Measurements from ENCODE around the gene CRB1.
"Not testable (repeated sequence)": the region's sequence is repeated elsewhere in the genome, so short reads cannot be mapped to it uniquely, and the experiment has no call there.

The CRB1 gene

DNA sequence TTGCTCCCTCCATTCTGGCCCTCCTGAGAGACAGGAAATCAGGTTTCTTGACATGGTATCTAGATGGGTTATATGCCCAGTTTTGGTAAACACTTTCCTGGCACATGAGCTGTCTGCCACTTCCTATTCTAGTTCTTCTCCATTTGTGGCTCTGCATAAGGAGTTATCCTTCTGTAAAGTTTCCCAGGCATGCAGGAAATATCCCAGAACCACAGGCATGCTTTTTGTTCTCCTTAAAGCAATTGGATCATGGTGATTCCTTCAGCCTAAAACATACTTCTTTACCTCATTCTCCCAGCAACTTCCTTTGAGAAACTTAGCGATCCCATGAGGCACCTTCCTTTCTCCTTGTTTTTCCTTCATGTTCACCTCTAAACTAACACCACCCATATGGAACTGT is 199.8 kb downstream of the CRB1 start:
- DNase-seq: no peak

DNA sequence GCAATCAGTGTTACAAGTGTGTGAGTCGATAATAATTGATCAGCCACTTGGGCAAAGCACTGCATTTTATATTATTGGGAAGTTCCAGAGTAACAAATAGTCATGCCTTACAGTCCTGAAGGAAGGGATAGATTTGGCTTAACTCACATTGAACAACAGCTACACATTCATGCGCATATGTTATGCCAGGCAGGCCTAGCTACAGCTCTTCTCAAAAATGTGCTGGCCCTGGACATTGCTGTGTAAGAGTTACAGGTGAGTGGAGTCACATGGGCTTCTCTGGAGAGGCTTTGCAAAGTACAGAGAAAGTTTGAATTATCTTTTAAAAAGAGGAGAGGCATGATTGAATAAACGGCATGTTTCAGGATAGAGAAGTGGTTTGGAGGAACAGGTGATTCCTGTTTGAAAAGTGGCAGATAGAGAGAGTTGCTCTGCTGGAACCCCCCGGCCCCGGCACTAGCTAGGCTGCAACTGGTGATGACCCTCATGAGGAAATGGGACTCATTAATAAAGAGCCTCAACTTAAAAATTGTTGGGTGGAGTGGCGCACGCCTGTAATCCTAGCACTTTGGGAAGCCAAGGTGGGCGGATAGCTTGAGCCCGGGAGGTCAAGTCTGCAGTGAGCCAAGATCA is 200.6 kb downstream of the CRB1 start:
- DNase-seq: no peak

DNA sequence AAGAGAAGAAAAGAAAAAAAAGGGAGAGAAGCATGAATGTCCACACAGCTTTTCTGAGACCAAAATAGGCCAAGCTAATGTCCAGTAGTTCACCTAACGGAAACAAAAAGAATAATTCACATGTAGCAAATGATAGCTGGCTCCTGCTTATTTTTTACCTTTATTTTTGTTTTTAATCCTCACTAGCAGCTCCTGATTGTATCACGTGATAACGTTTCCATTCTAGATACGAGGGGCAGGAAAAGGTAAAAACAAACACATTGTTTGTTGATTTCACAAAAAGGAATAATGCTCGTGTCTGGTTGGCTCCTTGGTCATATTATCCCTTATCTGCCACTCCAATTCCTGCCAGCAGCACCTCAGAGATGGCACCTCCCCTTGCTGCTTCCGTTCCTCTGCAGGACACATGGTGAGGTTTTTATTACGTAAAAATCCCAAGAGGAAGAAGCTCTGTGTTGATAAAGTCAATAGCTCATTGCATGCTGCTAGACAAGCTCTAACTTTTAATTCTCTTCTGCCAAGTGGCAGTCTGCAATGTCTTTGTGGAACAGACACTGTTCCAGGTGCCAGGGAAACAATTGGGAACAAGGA is 201.7 kb downstream of the CRB1 start:
- DNase-seq: no peak

DNA sequence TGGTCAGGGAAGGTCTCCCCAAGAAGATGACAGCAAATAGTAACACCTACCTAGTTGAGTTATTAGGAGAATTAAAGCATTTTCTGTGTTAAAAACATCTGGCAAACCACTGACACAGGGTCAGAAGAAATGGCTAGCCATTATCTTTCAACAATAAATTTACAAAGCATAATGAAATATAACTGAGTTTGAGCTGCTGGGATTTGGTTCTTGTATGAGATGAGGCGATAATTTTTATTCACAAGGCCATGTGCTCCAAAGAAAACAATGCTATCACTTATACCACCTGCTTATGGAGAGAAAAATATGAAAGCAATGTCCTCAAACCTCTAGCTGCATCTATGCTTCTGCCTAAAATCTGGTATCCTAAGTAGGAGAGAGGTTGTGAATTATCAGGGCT is 202.3 kb downstream of the CRB1 start:
- no peak for DNase-seq

DNA sequence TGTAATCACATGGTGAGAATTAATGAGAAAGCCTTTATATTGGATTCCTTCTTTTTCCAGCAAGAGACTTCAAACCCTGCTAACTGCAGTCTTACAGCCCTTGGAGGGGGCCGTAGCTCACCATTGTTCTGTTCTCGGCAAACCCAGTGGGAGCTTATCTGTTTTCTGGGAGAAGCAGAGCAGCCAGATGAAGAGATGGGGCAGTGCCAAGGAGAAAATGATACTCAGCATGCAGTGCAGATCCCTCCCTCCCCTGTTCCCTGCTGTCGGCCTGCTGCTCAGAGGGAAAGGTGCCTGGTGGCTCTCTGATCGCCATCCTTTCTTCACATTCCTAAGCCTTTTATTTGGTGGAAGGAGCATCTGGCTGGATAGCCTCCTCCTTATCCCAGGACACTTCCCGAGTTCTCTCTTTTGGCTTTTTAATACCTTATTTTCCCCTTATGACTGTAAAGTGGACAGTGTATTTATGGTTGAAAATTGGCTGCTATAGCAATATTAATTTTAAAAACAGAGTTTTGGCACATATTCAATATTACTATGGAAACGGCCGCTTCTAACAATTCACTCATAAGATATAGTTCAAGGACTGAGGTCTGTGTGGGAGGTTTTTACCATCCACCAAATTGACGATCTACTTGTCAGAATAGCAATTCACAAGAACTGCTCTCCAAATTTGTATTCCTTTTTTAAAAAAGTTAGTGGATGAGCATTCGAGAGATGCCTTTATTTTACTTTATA is 203.4 kb downstream of the CRB1 start:
- DNase-seq: no peak

DNA sequence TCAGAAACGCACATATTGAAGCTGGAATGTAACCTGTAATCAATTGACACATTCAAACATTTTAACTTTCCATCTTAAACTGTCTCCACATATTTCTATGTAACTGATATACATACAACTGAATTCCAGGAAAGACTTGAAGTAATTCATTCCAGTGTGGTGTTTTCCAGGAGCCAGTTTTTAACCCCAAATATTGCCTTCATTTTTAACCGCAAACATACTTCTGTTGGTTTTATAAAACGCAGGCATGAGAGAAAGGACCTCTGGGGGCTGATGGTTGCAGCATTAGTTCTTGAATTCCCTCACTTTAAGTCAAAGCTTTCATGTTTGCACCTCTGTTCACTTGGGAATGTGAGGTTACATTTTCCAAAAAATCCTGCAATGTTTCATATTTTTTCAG is 204.1 kb downstream of the CRB1 start:
- DNase-seq: no peak

DNA sequence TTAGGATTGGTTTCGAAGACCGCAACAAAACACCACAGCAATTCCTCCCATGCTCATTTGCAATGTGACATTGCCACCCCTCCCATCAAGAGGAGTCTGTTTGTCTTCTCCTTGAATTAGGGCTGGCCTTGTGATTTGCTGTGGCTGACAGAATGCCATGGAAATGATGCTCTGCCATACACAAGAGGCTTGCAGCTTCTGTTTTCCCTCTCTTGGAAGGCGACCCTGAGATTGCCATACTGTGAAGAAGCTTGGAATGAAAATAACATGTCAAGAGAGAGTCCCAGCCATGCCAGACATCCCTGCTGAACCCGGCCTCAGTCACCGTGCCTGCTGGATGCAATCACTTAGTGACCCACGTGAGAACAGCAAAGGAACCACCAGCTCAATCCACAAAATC is 212.4 kb downstream of the CRB1 start:
- DNase-seq: no peak

DNA sequence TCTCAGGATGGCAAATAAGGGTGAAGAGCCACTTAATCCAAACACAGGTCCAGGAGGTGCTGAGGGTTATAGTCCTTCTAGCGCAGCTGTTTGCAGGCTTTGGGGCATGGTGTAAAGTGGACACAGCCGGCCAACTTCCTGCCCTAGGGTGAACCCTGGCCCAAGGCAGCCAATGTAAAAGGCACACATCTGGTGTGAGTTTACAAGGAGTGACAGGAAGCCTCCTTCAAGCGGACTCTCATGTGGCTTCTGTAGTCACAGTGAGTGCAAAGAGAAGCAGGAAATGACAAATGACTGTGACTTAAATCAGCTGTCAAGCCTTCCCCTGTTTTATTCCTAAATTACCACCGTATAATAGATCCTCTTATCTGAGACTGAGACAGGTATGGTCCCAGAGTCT is 213.0 kb downstream of the CRB1 start:
- DNase-seq: peak; percentile 22

DNA sequence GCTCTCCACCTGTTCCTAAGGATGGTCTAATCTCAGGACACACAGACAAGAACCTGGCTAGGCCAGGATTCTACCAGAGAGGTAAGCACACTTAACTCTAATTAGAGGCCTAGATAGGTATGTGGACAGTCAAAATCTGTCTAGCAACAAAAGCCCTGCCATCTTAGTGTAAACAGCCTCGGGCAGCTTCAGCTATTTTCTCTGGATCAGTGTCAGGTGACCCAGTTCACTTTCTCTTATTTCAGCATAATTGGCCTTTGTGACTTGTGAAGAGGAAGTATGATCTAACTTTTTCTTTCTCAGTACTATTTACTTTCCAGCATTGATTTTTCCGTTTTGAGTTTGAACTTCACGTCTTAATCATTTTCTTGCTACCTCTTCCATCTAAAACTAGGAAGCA is 217.7 kb downstream of the CRB1 start:
- DNase-seq: no peak

DNA sequence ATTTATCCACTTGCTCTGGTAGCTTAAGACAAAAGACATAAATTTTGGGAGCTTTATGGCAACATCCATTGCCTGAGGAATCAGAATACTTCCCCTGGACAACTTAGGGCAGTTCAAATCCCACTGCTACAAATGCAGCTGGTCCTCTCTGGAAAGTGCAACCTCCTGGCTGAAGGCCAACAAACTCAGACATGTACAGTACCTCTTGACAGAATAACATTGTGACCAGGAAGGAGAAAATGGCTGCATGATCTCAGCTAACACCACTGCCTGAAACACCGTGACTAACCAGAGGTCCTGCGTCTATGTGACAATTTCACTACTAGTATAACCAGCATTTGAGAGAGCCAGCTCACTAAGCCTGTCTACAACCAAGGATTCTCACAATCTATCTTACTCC is 218.9 kb downstream of the CRB1 start:
- DNase-seq: no peak

DNA sequence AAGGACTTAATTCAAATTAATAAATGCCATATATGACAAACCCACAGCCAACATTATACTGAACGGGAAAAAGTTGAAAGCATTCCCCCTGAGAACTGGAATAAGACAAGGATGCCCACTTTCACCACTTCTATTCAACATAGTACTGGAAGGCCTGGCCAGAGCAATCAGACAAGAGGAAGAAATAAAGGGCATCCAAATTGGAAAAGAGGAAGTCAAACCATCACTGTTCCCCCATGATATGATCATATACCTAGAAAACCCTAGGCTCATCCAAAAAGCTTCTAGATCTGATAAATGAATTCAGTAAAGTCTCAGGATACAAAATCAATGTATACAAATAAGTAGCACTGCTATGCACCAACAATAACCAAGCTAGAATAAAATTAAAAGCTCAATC is 223.5 kb downstream of the CRB1 start:
- DNase-seq: not testable (repeated sequence)

DNA sequence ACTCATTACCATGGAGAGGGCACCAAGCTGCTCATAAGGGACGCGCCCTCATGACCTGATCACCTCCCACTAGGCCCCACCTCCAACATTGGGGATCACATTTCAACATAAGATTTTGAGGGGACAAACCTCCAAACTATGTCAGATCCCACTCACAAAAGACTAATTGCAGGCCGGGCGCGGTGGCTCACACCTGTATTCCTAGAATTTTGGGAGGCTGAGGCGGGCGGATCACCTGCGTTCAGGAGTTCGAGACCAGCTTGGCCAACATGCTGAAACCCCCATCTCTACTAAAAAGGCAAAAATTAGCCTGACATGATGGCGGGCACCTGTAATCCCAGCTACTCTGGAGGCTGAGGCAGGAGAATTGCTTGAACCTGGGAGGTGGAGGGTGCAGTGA is 228.7 kb downstream of the CRB1 start:
- no peak for DNase-seq

DNA sequence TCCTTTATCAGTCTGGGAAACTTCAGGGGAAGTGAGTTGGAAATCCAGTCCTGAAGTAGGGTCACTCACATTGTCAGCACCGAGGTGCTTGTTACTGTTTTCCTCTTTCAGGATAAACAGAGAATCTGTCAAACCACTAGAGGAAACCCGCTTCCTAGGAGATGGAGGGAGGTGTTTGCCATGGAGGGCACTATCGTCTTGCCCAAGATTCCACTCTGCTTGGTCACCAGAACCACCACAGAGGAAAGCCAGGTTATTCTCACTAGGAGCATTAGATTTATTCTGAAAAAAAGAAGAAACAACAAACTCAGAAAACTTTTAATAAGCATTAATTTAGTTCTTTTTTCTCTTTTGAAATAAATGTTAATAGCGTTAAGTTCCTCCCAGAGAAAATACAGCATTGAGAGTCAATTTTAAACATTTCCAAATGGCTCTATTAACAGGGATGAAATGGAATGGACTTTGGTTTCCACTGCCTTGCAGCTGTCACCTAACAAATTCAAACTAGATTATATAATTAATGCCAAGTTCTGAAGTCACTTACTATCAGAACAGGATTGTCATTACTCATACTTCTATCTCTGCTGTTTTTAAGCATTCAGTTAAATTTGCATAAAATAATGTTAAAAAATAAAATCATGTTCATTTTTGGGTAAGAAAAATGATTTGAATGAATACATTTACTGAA is 242.8 kb downstream of the CRB1 start:
- no peak for DNase-seq

DNA sequence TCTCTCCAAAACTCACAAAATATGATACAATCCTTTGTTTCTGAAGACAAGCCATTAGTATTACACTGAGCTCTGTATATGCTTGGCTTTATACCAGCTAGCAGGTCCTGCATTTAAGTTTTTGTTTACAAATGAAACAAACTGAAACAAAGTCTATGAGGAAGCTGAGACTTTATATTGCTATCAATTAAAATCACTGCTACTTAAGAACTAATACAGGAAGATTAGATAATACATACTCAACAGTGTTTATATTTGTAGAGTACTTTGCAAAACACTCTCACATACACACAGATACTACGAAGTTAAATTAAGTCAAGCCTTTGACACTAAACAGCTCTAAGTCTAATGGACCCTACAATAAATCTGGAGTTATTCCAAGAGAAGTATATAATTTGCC is 247.4 kb downstream of the CRB1 start:
- no peak for DNase-seq

DNA sequence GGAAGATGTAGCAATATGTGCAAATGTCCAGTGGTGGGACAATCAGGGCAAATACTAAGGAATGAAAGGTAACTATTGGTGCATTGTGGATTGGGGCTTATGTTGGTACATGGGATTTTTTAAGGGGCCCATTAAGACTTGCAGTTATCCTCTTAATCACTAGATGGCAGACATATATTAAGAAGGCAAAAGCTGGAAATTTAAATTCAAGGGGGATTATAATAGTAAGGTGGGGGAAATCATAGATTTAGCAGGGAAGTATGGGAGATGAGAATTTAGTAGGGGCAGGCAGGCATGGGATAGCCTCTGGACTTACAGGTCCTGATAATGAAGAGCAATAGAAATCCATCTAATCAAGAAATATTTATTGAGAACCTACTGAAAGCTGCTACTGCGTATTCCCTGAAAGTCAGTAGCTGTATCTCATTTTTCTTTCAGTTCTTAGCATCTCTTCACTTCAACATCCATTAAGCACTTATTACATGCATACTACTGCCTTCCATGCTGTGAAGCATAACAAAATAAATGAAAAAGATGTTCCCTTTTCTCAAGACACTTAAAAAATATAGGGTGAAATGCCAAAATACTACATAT is 251.8 kb downstream of the CRB1 start:
- no peak for DNase-seq

DNA sequence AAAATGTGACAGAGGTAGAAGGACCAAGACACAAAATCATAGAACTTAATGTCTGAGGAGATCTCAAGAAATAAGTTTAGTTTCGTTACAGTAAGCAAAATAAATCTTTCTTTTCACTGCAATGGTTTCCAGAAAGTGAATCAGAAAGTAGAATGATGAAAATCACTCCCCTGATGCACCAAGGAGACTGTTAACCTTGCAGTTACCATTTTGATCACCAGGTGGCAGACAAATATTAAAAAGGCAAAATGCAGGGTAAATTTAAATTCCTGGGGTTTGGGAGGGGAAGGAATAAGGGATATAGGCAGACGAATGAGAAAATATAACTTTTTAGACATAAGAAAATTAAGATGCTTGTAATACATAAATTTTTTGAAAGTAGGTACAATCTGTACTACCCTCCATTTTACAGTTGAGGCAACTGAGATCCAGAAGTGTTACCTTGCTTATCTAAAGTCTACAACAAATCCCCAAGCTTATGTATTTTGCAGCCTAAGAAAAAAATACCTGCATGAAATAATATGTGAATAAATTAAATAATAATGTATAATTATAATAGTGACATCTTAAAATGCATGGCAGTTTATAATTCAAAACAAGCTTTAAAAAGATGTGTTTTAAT is 253.2 kb downstream of the CRB1 start:
- no peak for DNase-seq

DNA sequence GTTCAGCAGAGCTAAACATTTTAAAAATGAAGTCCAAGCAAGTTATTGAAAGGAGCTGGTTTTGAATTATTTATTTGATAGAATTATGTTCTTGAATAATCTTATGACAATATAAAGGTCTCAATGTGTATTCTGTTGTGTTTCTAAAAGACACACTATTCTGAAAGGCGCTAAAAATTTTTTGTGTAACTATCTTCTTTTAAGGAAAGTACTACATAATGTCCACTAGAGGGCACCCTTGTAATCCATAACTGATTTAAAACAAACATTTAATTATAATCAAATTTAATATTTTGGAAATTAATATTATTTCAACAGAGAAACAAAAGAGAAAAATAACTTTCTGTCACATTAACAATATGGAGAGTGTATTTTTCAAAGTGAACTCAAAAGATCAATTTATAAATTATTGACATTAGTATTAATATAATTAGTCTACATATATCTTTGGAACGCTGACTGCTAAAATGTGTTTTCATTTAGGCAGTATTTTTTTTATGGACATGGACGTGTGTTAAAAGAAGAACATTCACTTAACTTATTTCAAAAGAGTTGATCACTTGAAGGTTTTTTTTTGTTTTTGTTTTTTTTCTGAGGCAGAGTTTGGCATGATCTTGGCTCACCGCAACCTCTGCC is 258.8 kb downstream of the CRB1 start:
- DNase-seq: peak; percentile 37

Measured in KG1 (cell line).